Activated CD4-positive, alpha-beta T cell treated with anti-CD3 and anti-CD28 coated beads, Interleukin-2, amount 10 ng/mL, durations not matched to agents 7 days and 5 days (primary cell): ENCODE results near the gene WDFY4. TPM values are rescaled to one million over a fixed set of nuclear protein-coding genes. Genes with fewer than 3 reads are reported as not detected.

Experiments used
- CTCF ChIA-PET: fragments of 350-600 bp; sonication (Branson Sonifier 250); formaldehyde crosslinking; loops from one replicate; lab custom pipeline; 2021; ENCODE audit warnings: antibody characterized with exemption; lab: Charles Lee
- POLR2A ChIA-PET: fragments of 350-600 bp; sonication (Branson Sonifier 250); formaldehyde crosslinking; loops from one replicate; lab custom pipeline; 2021; ENCODE audit warnings: antibody characterized with exemption; lab: Charles Lee
- DNase-seq: peaks from one replicate; pipeline ENCODE4 v3.0.0-alpha.2; 2020
- H3K27ac Mint-ChIP-seq: one replicate; pipeline ENCODE4 v1.8.0; 2021; ENCODE audit warnings: mild to moderate bottlenecking, moderate library complexity, mixed read lengths
- H3K27me3 Mint-ChIP-seq: one replicate; pipeline ENCODE4 v1.8.0; 2021; ENCODE audit warnings: mixed read lengths
- H3K36me3 Mint-ChIP-seq: one replicate; pipeline ENCODE4 v1.8.0; 2021; ENCODE audit warnings: low read depth, mixed read lengths
- H3K4me1 Mint-ChIP-seq: one replicate; pipeline ENCODE4 v1.8.0; 2021; ENCODE audit warnings: mixed read lengths
- H3K4me3 Mint-ChIP-seq: one replicate; pipeline ENCODE4 v1.8.0; 2021; ENCODE audit warnings: mild to moderate bottlenecking, moderate library complexity, mixed read lengths
- H3K9me3 Mint-ChIP-seq: one replicate; pipeline ENCODE4 v1.8.0; 2021; ENCODE audit warnings: mixed read lengths
- total RNA-seq, 2 experiments: library from RNA; stranded (reverse); gene quantifications; one replicate each; pipeline ENCODE4 v1.2.3, GENCODE V29; 2021

WDFY4 gene
- total RNA-seq, 2 experiments from 2014 or later = 0.37 to 0.40 TPM

- no peaks in the 10 kb centered on the region for H3K36me3 Mint-ChIP-seq
- H3K4me1 Mint-ChIP-seq = no peaks in the 10 kb centered on the region
- H3K27ac Mint-ChIP-seq = no peak overlapping the region
- ChIA-PET CTCF (interaction anchor here (0.6 kb wide), 1 partner anchor 81 kb away, joined by 3 read pairs; no protein-coding TSS in a partner anchor), POLR2A (no interaction called here)
- no peak overlapping the region for H3K4me3 Mint-ChIP-seq
- no peak for DNase-seq
- H3K9me3 Mint-ChIP-seq = no peaks in the 10 kb centered on the region
- H3K27me3 Mint-ChIP-seq = peaks cover 1% of the 10 kb centered on the region
These were observed 250.2 kb downstream of the WDFY4 start for GRCh38 chr10:48934672-48935501.

- no peak overlapping the region for H3K4me3 Mint-ChIP-seq
- H3K36me3 Mint-ChIP-seq = no peaks in the 10 kb centered on the region
- POLR2A ChIA-PET = no interaction called here
- no peaks in the 10 kb centered on the region for H3K27me3 Mint-ChIP-seq
- no peaks in the 10 kb centered on the region for H3K4me1 Mint-ChIP-seq
- no peak for DNase-seq
- CTCF ChIA-PET = interaction anchor here (0.6 kb wide), 1 partner anchor 80 kb away, joined by 3 read pairs; no protein-coding TSS in a partner anchor
- H3K9me3 Mint-ChIP-seq = no peaks in the 10 kb centered on the region
- no peak overlapping the region for H3K27ac Mint-ChIP-seq
These were observed 250.9 kb downstream of the WDFY4 start for GRCh38 chr10:48935577-48935976.

DNA sequence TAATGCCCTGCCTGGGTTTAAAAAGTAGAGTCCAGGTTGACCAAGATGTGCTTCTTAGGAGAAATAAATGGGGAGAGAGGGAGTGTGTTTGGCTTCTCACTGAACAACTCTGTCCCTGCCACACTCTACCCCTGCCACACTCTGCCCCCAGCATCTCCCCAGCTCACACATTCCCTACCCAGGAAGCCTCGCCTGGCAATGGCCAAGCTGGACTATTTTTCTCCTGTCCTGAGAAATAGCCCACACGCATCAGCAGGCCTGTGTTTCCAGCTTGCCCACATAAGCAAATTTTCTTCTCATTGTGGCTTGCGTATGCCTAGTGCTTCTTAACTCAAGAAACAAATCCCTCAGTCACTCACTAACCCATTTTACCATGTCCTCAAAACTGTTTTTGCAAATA lies 253.1 kb downstream of the WDFY4 start:
- H3K4me1 Mint-ChIP-seq = no peaks in the 10 kb centered on the region

DNA sequence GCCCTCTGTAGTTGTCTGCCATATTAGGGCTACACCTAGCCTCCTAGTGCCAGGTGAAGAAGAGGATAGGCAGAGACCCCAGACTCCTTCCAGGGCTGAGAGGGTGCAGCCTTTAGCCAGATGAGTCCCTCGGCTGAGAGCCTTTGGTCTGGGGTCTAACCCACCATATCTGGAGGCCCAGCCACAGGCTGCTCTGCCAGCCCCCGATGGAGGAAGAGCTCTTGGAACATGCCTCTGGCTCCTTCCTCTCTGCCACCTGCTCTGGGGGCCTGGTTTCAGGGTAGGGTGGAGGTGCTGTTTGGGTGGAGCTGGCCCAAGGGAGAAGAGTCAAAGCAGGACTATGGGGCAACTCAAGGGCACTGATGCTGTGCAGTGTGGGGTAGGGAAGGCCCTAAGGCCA lies 253.6 kb downstream of the WDFY4 start:
- DNase-seq = no peak
- H3K27ac Mint-ChIP-seq = no peak overlapping the region
- CTCF ChIA-PET = interaction anchor here (1.4 kb wide), 1 partner anchor 13 kb away, joined by 4 read pairs; no protein-coding TSS in a partner anchor
- no peaks in the 10 kb centered on the region for H3K4me1 Mint-ChIP-seq
- H3K4me3 Mint-ChIP-seq = no peak overlapping the region
- no peaks in the 10 kb centered on the region for H3K9me3 Mint-ChIP-seq
- H3K36me3 Mint-ChIP-seq = no peaks in the 10 kb centered on the region
- POLR2A ChIA-PET = no interaction called here
- no peaks in the 10 kb centered on the region for H3K27me3 Mint-ChIP-seq

More for the DNA sequence above, 253.1 kb downstream of the WDFY4 start:
- DNase-seq = no peak
- Mint-ChIP-seq H3K9me3 (no peaks in the 10 kb centered on the region), H3K27me3 (no peaks in the 10 kb centered on the region), H3K4me3 (no peak overlapping the region), H3K27ac (no peak overlapping the region), H3K36me3 (no peaks in the 10 kb centered on the region)
- POLR2A ChIA-PET = no interaction called here
- CTCF ChIA-PET = interaction anchor here (1.4 kb wide), 1 partner anchor 14 kb away, joined by 4 read pairs; no protein-coding TSS in a partner anchor

GRCh38 chr10:48938990-48939536 lies 254.4 kb downstream of the WDFY4 start:
- H3K4me1 Mint-ChIP-seq = no peaks in the 10 kb centered on the region
- no peak overlapping the region for H3K4me3 Mint-ChIP-seq
- H3K27ac Mint-ChIP-seq = no peak overlapping the region
- H3K36me3 Mint-ChIP-seq = no peaks in the 10 kb centered on the region
- ChIA-PET POLR2A (no interaction called here), CTCF (interaction anchor here (1.4 kb wide), 2 partner anchors 12 to 16 kb away, joined by 3 to 4 read pairs; no protein-coding TSS in a partner anchor)
- DNase-seq = no peak
- H3K27me3 Mint-ChIP-seq = no peaks in the 10 kb centered on the region
- no peaks in the 10 kb centered on the region for H3K9me3 Mint-ChIP-seq

DNA sequence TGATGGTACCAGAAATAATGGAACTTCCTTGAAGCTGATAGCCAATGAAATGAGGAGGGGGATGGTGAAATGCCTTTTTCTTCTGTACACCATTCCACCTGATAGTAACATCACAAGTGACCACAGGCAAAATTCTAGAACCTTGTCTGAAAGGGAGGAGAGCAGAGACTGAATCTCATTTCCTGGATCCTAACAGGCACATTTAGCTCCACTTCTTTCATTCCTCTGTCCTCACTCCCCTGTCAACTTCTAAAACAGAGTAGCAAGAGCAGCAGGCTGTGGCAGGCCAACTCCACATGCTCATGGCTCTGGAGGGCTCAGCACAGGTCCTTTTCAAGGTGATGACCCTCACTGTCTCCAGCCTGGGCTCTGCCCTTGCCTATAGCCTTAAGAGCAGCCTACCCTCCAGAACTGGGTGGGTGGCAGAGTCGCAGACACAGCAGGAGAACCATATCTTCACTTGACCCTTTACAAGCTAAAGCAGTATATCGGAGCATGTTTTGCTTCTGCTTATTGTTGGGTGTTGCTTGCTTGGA lies 255.2 kb downstream of the WDFY4 start, which contains the start of gene LRRC18:
Gene LRRC18, minus strand, starts transcription at position 51 of the 536 bp plus-strand sequence. CDS start 25,685 bp downstream, outside the sequence.
- H3K4me3 Mint-ChIP-seq = no peak within 1 kb of the TSS
- no peaks in the 10 kb centered on the region for H3K4me1 Mint-ChIP-seq
- H3K27ac Mint-ChIP-seq = no peak within 1 kb of the TSS
- H3K36me3 Mint-ChIP-seq = no peaks in the 10 kb centered on the region
- no peaks in the 10 kb centered on the region for H3K27me3 Mint-ChIP-seq
- DNase-seq = no peak
- ChIA-PET POLR2A (no interaction called here), CTCF (interaction anchor here (1.4 kb wide), 1 partner anchor 15 kb away, joined by 3 read pairs; no protein-coding TSS in a partner anchor)
- H3K9me3 Mint-ChIP-seq = no peaks in the 10 kb centered on the region

DNA sequence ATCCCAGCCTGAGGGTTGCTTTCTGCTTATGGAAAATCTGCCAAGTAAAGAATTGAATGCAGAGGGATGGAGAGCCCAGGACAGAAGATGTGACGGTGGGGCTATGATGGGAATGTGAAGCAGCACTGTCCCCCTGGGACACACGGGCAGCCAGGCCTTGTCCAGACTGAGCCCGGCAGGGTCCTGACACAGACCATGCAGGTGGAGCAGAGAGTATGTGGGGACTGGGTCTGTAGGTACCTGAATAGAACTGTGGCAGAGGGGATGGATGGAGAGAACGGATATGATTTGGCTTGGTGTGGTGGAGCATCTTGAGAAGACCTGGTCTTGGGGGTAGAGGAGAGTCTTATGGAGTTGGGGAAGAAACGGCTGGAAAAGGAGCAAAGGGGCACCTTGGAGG lies 255.7 kb downstream of the WDFY4 start:
- Mint-ChIP-seq H3K36me3 (no peaks in the 10 kb centered on the region), H3K9me3 (no peaks in the 10 kb centered on the region), H3K27ac (no peak overlapping the region), H3K4me1 (no peaks in the 10 kb centered on the region), H3K4me3 (no peak overlapping the region), H3K27me3 (no peaks in the 10 kb centered on the region)
- POLR2A ChIA-PET = no interaction called here
- no peak for DNase-seq
- CTCF ChIA-PET = no interaction called here

GRCh38 chr10:48940958-48941357 lies 256.3 kb downstream of the WDFY4 start:
- no peak for DNase-seq
- Mint-ChIP-seq H3K27ac (no peak overlapping the region), H3K4me3 (no peak overlapping the region), H3K27me3 (no peaks in the 10 kb centered on the region), H3K36me3 (no peaks in the 10 kb centered on the region), H3K4me1 (no peaks in the 10 kb centered on the region), H3K9me3 (no peaks in the 10 kb centered on the region)
- CTCF ChIA-PET = no interaction called here
- POLR2A ChIA-PET = no interaction called here

- ChIA-PET CTCF (no interaction called here), POLR2A (no interaction called here)
- Mint-ChIP-seq H3K36me3 (no peaks in the 10 kb centered on the region), H3K9me3 (no peaks in the 10 kb centered on the region), H3K27me3 (no peaks in the 10 kb centered on the region), H3K4me1 (no peaks in the 10 kb centered on the region), H3K4me3 (no peak overlapping the region), H3K27ac (no peak overlapping the region)
- DNase-seq = no peak
These were observed 256.9 kb downstream of the WDFY4 start for GRCh38 chr10:48941427-48942075.

DNA sequence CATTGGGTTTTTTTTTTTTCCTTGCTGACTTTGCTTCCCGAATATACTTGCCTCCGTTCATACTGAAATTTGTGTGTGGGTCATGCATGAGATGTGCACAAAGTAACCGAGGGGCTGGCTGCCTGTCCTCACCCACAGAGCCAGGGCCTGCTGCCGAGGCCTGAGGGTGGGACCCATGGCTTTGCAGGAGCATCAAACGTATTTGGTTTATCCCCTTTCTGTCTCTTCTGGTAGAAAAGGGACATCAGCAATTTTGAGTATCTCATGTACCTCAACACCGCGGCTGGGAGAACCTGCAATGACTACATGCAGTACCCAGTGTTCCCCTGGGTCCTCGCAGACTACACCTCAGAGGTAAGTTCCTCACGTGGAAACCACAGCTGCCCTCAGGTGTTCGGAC lies 258.4 kb downstream of the WDFY4 start:
- Mint-ChIP-seq H3K4me3 (no peak overlapping the region), H3K9me3 (no peaks in the 10 kb centered on the region), H3K4me1 (no peaks in the 10 kb centered on the region), H3K36me3 (no peaks in the 10 kb centered on the region), H3K27ac (no peak overlapping the region), H3K27me3 (no peaks in the 10 kb centered on the region)
- POLR2A ChIA-PET = no interaction called here
- CTCF ChIA-PET = interaction anchor here (0.6 kb wide), 2 partner anchors 64 to 1438 kb away, joined by 3 read pairs; no protein-coding TSS in a partner anchor
- no peak for DNase-seq

DNA sequence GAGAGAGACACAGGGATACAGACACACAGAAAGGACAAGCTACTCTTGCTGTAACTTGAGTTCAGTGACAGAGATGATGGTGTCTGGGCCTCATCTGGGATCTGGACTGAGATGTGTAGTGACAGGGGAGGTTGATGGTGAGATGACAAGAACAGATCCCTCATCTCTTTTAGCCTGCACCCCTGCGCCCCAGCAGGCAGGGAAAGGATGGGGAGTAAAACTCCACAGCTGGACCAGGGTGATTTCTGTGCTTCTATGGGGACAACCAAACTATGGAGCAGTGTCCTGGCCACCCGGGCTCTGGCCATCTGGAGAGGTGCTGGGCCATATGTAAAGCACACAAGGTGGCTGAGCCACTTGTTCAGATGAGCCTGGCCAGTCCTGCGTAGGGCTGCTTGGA lies 259.5 kb downstream of the WDFY4 start:
- no peaks in the 10 kb centered on the region for H3K9me3 Mint-ChIP-seq
- DNase-seq = no peak
- ChIA-PET POLR2A (no interaction called here), CTCF (interaction anchor here (0.6 kb wide), 1 partner anchor 25 kb away, joined by 3 read pairs; no protein-coding TSS in a partner anchor)
- no peaks in the 10 kb centered on the region for H3K36me3 Mint-ChIP-seq
- no peaks in the 10 kb centered on the region for H3K4me1 Mint-ChIP-seq
- no peak overlapping the region for H3K27ac Mint-ChIP-seq
- H3K4me3 Mint-ChIP-seq = no peak overlapping the region
- no peaks in the 10 kb centered on the region for H3K27me3 Mint-ChIP-seq

- CTCF ChIA-PET = no interaction called here
- Mint-ChIP-seq H3K9me3 (no peaks in the 10 kb centered on the region), H3K4me3 (no peak overlapping the region), H3K36me3 (no peaks in the 10 kb centered on the region), H3K4me1 (no peaks in the 10 kb centered on the region), H3K27ac (no peak overlapping the region), H3K27me3 (no peaks in the 10 kb centered on the region)
- POLR2A ChIA-PET = no interaction called here
- no peak for DNase-seq
These were observed 260.9 kb downstream of the WDFY4 start for GRCh38 chr10:48945441-48946130.
